CD14-positive monocyte (primary cell): ENCODE measurements around the gene VPS36. TPM values are rescaled to one million over a fixed set of nuclear protein-coding genes. Genes with fewer than 3 reads are reported as not detected.

ENCODE experiments used
- DNase-seq, 3 donors: peaks; one replicate each; pipeline ENCODE4 v3.0.0-alpha.2; 2011 to 2022
- H2AFZ ChIP-seq: 2 replicates; pipeline ENCODE4 v1.6.0; 2012; ENCODE audit warnings: mild to moderate bottlenecking, low read depth, low read length, inconsistent platforms; ENCODE audit not compliant: insufficient read depth, poor library complexity, severe bottlenecking
- H3K27ac ChIP-seq, 2 donors: 1 replicate in 1 of 2; 2 replicates in 1 of 2; pipeline ENCODE4 v1.5.1; 2012 to 2013; ENCODE audit warnings: low read length in 2 of 2, control low read depth in 1 of 2, inconsistent platforms in 1 of 2, low read depth in 1 of 2, mild to moderate bottlenecking in 1 of 2
- H3K27me3 ChIP-seq, 2 donors: one replicate each; pipeline versions ENCODE4 v1.6.0 to v1.6.1; 2011 to 2013; ENCODE audit warnings: low read length in 2 of 2; ENCODE audit not compliant: control insufficient read depth in 2 of 2, insufficient read depth in 2 of 2
- H3K36me3 ChIP-seq, 2 donors: replicated peaks in 1 of 2; 1 replicate in 1 of 2; 2 replicates in 1 of 2; pipeline versions ENCODE4 v1.5.1 to v1.6.1; 2012 to 2013; ENCODE audit warnings: low read length in 2 of 2, control low read depth in 1 of 2, inconsistent platforms in 1 of 2, mild to moderate bottlenecking in 1 of 2; ENCODE audit not compliant: insufficient read depth in 2 of 2, control insufficient read depth in 1 of 2
- H3K4me1 ChIP-seq, 2 donors: 1 replicate in 1 of 2; 2 replicates in 1 of 2; pipeline versions ENCODE4 v1.5.1 to v1.6.1; 2012 to 2013; ENCODE audit warnings: low read length in 2 of 2, control low read depth in 1 of 2, inconsistent platforms in 1 of 2, mild to moderate bottlenecking in 1 of 2, moderate library complexity in 1 of 2; ENCODE audit not compliant: insufficient read depth in 2 of 2, control insufficient read depth in 1 of 2
- H3K4me2 ChIP-seq: replicated peaks from 2 replicates; pipeline ENCODE3; 2012; ENCODE audit warnings: low read length, moderate library complexity, mild to moderate bottlenecking; ENCODE audit not compliant: poor library complexity, severe bottlenecking; ENCODE audit errors: extremely low read depth
- H3K4me3 ChIP-seq, 3 experiments: fragments of 200-600 bp in 1 of 3; sonication (generic) in 1 of 3; replicated peaks in 1 of 3; 1 replicate in 2 of 3; 2 replicates in 1 of 3; pipeline ENCODE4 v1.5.1; 2011 to 2013; ENCODE audit warnings: low read length in 3 of 3, mild to moderate bottlenecking in 3 of 3, control low read depth in 2 of 3, low read depth in 2 of 3, inconsistent platforms in 1 of 3, moderate library complexity in 1 of 3
- H3K79me2 ChIP-seq: 2 replicates; pipeline ENCODE4 v1.6.0; 2012; ENCODE audit warnings: mild to moderate bottlenecking, control low read depth, inconsistent platforms, low read length, moderate library complexity; ENCODE audit not compliant: insufficient read depth
- H3K9ac ChIP-seq: 2 replicates; pipeline ENCODE4 v1.6.0; 2017; ENCODE audit warnings: low read length, mild to moderate bottlenecking; ENCODE audit not compliant: insufficient read depth, poor library complexity, severe bottlenecking
- H3K9me3 ChIP-seq, 2 donors: replicated peaks in 1 of 2; 1 replicate in 1 of 2; 2 replicates in 1 of 2; pipeline versions ENCODE4 v1.5.1 to v1.6.1; 2012 to 2013; ENCODE audit warnings: low read length in 2 of 2, control low read depth in 1 of 2; ENCODE audit not compliant: control insufficient read depth in 1 of 2, insufficient read depth in 1 of 2
- H4K20me1 ChIP-seq: 2 replicates; pipeline ENCODE4 v1.6.0; 2012; ENCODE audit warnings: mild to moderate bottlenecking, low read length, control low read depth, moderate library complexity; ENCODE audit not compliant: insufficient read depth
- H3K27ac Mint-ChIP-seq, 7 donors: one replicate each; pipeline ENCODE4 v1.8.0; 2020; ENCODE audit warnings: mild to moderate bottlenecking in 7 of 7, mixed read lengths in 7 of 7, moderate library complexity in 6 of 7, inconsistent platforms in 2 of 7
- H3K27me3 Mint-ChIP-seq, 3 donors: one replicate each; pipeline ENCODE4 v1.8.0; 2021 to 2022; ENCODE audit warnings: low read depth in 3 of 3, mild to moderate bottlenecking in 3 of 3, mixed read lengths in 3 of 3, moderate library complexity in 3 of 3, inconsistent platforms in 1 of 3
- H3K36me3 Mint-ChIP-seq, 2 donors: one replicate each; pipeline ENCODE4 v1.8.0; 2020; ENCODE audit warnings: mixed read lengths in 2 of 2, inconsistent platforms in 1 of 2, mild to moderate bottlenecking in 1 of 2
- H3K4me1 Mint-ChIP-seq: one replicate; pipeline ENCODE4 v1.8.0; 2020; ENCODE audit warnings: mild to moderate bottlenecking, mixed read lengths
- H3K4me3 Mint-ChIP-seq, 2 donors: one replicate each; pipeline ENCODE4 v1.8.0; 2020; ENCODE audit warnings: mild to moderate bottlenecking in 2 of 2, mixed read lengths in 2 of 2, moderate library complexity in 1 of 2
- H3K9me3 Mint-ChIP-seq, 7 donors: one replicate each; pipeline ENCODE4 v1.8.0; 2020 to 2022; ENCODE audit warnings: mixed read lengths in 7 of 7, mild to moderate bottlenecking in 6 of 7, moderate library complexity in 6 of 7, inconsistent platforms in 2 of 7
- WGBS: methylation state at CpG from one replicate; pipeline ENCODE4 v1.1.5; 2013; ENCODE audit warnings: missing lambda C conversion rate; ENCODE audit not compliant: insufficient coverage; 5-methylcytosine and 5-hydroxymethylcytosine counted together
- intact Hi-C, 2 donors: fragments of 100-400 bp; cut with micrococcal nuclease; formaldehyde crosslinking; loops; one replicate each; pipeline versions ENCODE4 v1.15.0 to v1.15.1; 2023
- polyA plus RNA-seq, 3 donors: library from polyadenylated mRNA; depleted of rRNA in 1 of 3; unstranded in 2 of 3; stranded (reverse) in 1 of 3; fragments of 300-500 nt in 2 of 3; fragments of >200 nt in 1 of 3; fragmentation: Illumina TruSeq in 2 of 3; gene quantifications; 1 replicate in 2 of 3; 2 replicates in 1 of 3; pipeline ENCODE4 v1.2.3, GENCODE V29; 2012 to 2021
- TF ChIP-seq, protein P1 (sequence below): fragments of 200-600 bp; IDR thresholded peaks from one replicate; pipeline ENCODE4 v1.8.0; 2022; ENCODE audit warnings: antibody characterized with exemption, mild to moderate bottlenecking

Gene VPS36
- polyA plus RNA-seq, 3 donors: 20.3 to 37.0 (median 25.2) TPM

DNA sequence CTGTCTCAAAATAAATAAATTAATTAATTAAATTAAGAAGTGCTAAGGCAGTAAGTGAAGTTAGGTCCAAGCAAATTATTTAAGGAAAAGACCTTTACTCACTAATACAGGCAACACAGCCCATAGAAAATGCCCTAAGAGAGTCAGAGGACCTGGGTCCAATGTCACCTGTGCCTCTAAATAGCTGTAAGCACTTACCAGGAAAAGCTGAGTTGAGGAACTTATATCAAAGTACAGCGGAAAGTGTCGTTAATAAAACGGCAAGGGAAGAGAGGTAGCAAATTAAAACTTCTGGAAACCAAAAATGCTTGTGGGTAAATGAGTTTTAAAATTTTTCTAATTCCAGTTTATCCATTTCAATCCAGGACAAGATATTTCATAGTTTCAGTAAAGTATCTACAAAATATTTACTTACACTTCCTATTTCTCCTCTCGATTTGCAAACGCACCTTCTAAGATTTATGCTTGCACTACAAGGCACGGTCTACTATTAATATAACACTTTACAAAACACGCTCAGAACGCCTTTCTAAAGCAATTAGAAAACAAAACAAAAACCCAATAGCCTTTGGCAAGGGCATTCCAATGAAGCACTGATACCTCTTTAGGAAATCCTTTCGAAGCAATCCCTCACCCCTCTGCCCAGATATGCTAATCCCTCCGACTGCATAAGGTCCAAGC is 963 bp downstream of the VPS36 start:
- Mint-ChIP-seq H3K4me3 (peak overlapping the region; percentile 97), H3K27ac (peak overlapping the region; percentile 95 to 98 (median 98)), H3K36me3 (peaks cover 5 to 10% of the 10 kb centered on the region in 2 donors), H3K4me1 (peaks cover 36% of the 10 kb centered on the region), H3K27me3 (no peaks in the 10 kb centered on the region), H3K9me3 (peaks cover 0 to 2% (median 0%) of the 10 kb centered on the region in 7 donors)
- Histone ChIP-seq H3K79me2 (peaks cover 51% of the 10 kb centered on the region), H3K4me3 (peak overlapping the region; percentile 70 to 80 (median 72)), H3K4me2 (peak overlapping the region; percentile 76), H4K20me1 (peaks cover 19% of the 10 kb centered on the region), H3K27me3 (no peaks in the 10 kb centered on the region), H3K9me3 (no peaks in the 10 kb centered on the region), H3K27ac (peak overlapping the region; percentile 67 to 88), H3K9ac (peak overlapping the region; percentile 98), H3K36me3 (peaks cover 4 to 12% of the 10 kb centered on the region in 2 donors), H2AFZ (peak overlapping the region; percentile 90), H3K4me1 (peaks cover 26 to 29% of the 10 kb centered on the region in 2 donors)
- TF ChIP-seq, protein P1, sequence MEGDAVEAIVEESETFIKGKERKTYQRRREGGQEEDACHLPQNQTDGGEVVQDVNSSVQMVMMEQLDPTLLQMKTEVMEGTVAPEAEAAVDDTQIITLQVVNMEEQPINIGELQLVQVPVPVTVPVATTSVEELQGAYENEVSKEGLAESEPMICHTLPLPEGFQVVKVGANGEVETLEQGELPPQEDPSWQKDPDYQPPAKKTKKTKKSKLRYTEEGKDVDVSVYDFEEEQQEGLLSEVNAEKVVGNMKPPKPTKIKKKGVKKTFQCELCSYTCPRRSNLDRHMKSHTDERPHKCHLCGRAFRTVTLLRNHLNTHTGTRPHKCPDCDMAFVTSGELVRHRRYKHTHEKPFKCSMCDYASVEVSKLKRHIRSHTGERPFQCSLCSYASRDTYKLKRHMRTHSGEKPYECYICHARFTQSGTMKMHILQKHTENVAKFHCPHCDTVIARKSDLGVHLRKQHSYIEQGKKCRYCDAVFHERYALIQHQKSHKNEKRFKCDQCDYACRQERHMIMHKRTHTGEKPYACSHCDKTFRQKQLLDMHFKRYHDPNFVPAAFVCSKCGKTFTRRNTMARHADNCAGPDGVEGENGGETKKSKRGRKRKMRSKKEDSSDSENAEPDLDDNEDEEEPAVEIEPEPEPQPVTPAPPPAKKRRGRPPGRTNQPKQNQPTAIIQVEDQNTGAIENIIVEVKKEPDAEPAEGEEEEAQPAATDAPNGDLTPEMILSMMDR: no peak
- intact Hi-C loops: loop anchor here (5.0 to 10.0 kb wide), 5 partner anchors 105 to 437 kb away; partner anchors contain the start of genes SUGT1 (in 2 of the 2), ALG11 (in 1 of the 2) and ATP7B (in 1 of the 2)
- no peak for DNase-seq
- WGBS: 0% methylated on average over 7 of the region's 10 CpGs

DNA sequence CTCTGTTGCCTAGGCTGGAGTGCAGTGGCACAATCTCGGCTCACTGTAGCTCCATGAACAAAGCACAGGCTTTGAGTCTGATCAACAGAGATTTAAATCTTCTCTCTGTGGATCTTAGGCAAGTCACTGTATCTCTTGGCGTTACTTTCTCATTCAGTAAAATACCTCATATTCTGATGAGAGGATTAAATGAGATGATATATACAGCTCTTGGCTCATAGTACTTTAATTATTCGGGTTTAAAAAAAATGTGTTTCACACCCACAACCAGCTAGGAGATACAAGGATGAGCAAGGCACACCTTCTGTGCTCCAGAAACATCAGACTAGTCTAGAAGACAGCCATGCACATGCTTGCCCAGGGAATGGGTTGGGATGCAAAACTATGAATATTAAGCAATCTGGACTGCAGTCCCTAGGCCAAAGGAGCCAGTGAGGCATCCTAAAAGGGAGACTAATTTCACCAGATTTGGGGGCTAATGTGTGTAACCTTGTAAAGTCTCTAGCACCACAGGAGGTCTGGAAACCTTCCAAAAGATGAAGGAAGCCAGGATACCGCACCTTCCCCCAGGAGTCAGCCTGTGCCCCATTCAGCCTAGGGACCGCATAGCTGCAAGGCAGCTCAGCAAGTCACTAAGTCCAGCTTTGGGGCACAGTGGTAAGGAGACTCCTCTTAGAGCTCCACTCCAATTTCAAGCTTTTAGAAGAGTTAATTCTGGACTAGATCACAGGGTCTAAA is 2.5 kb downstream of the VPS36 start:
- Histone ChIP-seq H3K27ac (peak overlapping the region in 1 of 2 donors; percentile 49), H3K4me3 (no peak overlapping the region), H2AFZ (no peak overlapping the region), H3K36me3 (peaks cover 4 to 12% of the 10 kb centered on the region in 2 donors), H3K9me3 (no peaks in the 10 kb centered on the region), H3K4me1 (peaks cover 20 to 22% of the 10 kb centered on the region in 2 donors), H3K27me3 (no peaks in the 10 kb centered on the region), H4K20me1 (peaks cover 29% of the 10 kb centered on the region), H3K4me2 (no peak overlapping the region), H3K79me2 (peaks cover 61% of the 10 kb centered on the region), H3K9ac (no peak overlapping the region)
- intact Hi-C loops: no loop called here
- TF ChIP-seq, protein P1: no peak
- DNase-seq: no peak
- Mint-ChIP-seq H3K9me3 (peaks cover 0 to 2% (median 0%) of the 10 kb centered on the region in 7 donors), H3K4me1 (peaks cover 31% of the 10 kb centered on the region), H3K27ac (peak overlapping the region in 1 of 7 donors; percentile 58), H3K36me3 (peaks cover 5 to 10% of the 10 kb centered on the region in 2 donors), H3K27me3 (no peaks in the 10 kb centered on the region), H3K4me3 (no peak overlapping the region)
- WGBS: 71% methylated on average over 3 of the region's 5 CpGs
